ENCODE data around the gene KRTAP5-11. TPM values are rescaled to one million over a fixed set of nuclear protein-coding genes. Genes with fewer than 3 reads are reported as not detected.
"Not testable (repeated sequence)": the region's sequence is repeated elsewhere in the genome, so short reads cannot be mapped to it uniquely, and the experiment has no call there.

Gene KRTAP5-11
- total RNA-seq, 2 experiments from 2014 or later: not detected

GRCh38 chr11:71574418-71574817 is 8.3 kb downstream of the KRTAP5-11 start:
- H2AFZ ChIP-seq (ENCODE audit: low read length): no peak overlapping the region
- CTCF ChIA-PET (ENCODE audit: unreplicated experiment): interaction anchor here (0.6 kb wide), 1 partner anchor 314 kb away, joined by 3 read pairs; no protein-coding TSS in a partner anchor

GRCh38 chr11:71572811-71573210 is 9.9 kb downstream of the KRTAP5-11 start:
- no peaks in the 10 kb centered on the region for H3K79me2 ChIP-seq (ENCODE audit: insufficient read depth, low read depth, low read length)
- H2AFZ ChIP-seq (ENCODE audit: low read length): no peak overlapping the region
- H4K20me1 ChIP-seq (ENCODE audit: insufficient read depth, low read length): no peaks in the 10 kb centered on the region
- H3K27ac ChIP-seq (ENCODE audit: low read depth, low read length, poor library complexity, severe bottlenecking): no peak overlapping the region
- CTCF ChIA-PET (ENCODE audit: unreplicated experiment): no interaction called here
- no peaks in the 10 kb centered on the region for H3K9me3 ChIP-seq (ENCODE audit: low read length)
- POLR2A ChIA-PET: no interaction called here
- H3K36me3 ChIP-seq (ENCODE audit: insufficient read depth, low read length): no peaks in the 10 kb centered on the region
- BruUV-seq (replicated peaks): no TSS peak
- H3K4me2 ChIP-seq (ENCODE audit: low read length): no peak overlapping the region
- no peaks in the 10 kb centered on the region for H3K9me2 ChIP-seq (ENCODE audit: insufficient read depth, low read length)
- no peak for TF ChIP-seq CTCF (conservative IDR thresholded peaks at IDR 0.05; ENCODE audit: low read length)
- intact Hi-C loops (cut with micrococcal nuclease; ENCODE audit: unreplicated experiment): no loop called here
- no peak overlapping the region for H3K4me3 ChIP-seq (ENCODE audit: low read depth, low read length, poor library complexity, severe bottlenecking)
- no peaks in the 10 kb centered on the region for H3K4me1 ChIP-seq (ENCODE audit: insufficient read depth, low read length, poor library complexity, severe bottlenecking)
- no peak for DNase-seq (ENCODE audit: low spot score)

More at GRCh38 chr11:71574418-71574817, 8.3 kb downstream of the KRTAP5-11 start:
- H3K4me2 ChIP-seq (ENCODE audit: low read length): no peak overlapping the region
- no peak for TF ChIP-seq CTCF (conservative IDR thresholded peaks at IDR 0.05; ENCODE audit: low read length)
- no peak for TF ChIP-seq EZH2phosphoT487 (IDR thresholded peaks at IDR 0.05; ENCODE audit: borderline replicate concordance, low read depth, low read length)
- no peaks in the 10 kb centered on the region for H3K4me1 ChIP-seq (ENCODE audit: insufficient read depth, low read length, poor library complexity, severe bottlenecking)
- H3K9me3 ChIP-seq (ENCODE audit: low read length): no peaks in the 10 kb centered on the region
- BruUV-seq (replicated peaks): no TSS peak
- intact Hi-C loops (cut with micrococcal nuclease; ENCODE audit: unreplicated experiment): no loop called here
- no peaks in the 10 kb centered on the region for H3K9me2 ChIP-seq (ENCODE audit: insufficient read depth, low read length)
- no peak overlapping the region for H3K4me3 ChIP-seq (ENCODE audit: low read depth, low read length, poor library complexity, severe bottlenecking)
- POLR2A ChIA-PET: no interaction called here
- H3K79me2 ChIP-seq (ENCODE audit: insufficient read depth, low read depth, low read length): no peaks in the 10 kb centered on the region
- DNase-seq (ENCODE audit: low spot score): no peak
- no peak overlapping the region for H3K27ac ChIP-seq (ENCODE audit: low read depth, low read length, poor library complexity, severe bottlenecking)
- no peaks in the 10 kb centered on the region for H3K36me3 ChIP-seq (ENCODE audit: insufficient read depth, low read length)
- no peaks in the 10 kb centered on the region for H4K20me1 ChIP-seq (ENCODE audit: insufficient read depth, low read length)

- H3K4me3 ChIP-seq (ENCODE audit: low read depth, low read length, poor library complexity, severe bottlenecking); H3K4me1 ChIP-seq (ENCODE audit: insufficient read depth, low read length, poor library complexity, severe bottlenecking); H3K9me3 ChIP-seq (ENCODE audit: low read length); H3K79me2 ChIP-seq (ENCODE audit: insufficient read depth, low read depth, low read length); H3K4me2 ChIP-seq (ENCODE audit: low read length); H4K20me1 ChIP-seq (ENCODE audit: insufficient read depth, low read length); H3K9me2 ChIP-seq (ENCODE audit: insufficient read depth, low read length); DNase-seq (ENCODE audit: low spot score); CTCF ChIA-PET (ENCODE audit: unreplicated experiment); H2AFZ ChIP-seq (ENCODE audit: low read length); H3K27ac ChIP-seq (ENCODE audit: low read depth, low read length, poor library complexity, severe bottlenecking); BruUV-seq (replicated peaks); H3K36me3 ChIP-seq (ENCODE audit: insufficient read depth, low read length); intact Hi-C loops (cut with micrococcal nuclease; ENCODE audit: unreplicated experiment); POLR2A ChIA-PET: not testable (repeated sequence)
Observed at GRCh38 chr11:71571101-71571850, 11.4 kb downstream of the KRTAP5-11 start.
